ENCODE measurements around the gene RALGAPA2.

The RALGAPA2 gene

DNA sequence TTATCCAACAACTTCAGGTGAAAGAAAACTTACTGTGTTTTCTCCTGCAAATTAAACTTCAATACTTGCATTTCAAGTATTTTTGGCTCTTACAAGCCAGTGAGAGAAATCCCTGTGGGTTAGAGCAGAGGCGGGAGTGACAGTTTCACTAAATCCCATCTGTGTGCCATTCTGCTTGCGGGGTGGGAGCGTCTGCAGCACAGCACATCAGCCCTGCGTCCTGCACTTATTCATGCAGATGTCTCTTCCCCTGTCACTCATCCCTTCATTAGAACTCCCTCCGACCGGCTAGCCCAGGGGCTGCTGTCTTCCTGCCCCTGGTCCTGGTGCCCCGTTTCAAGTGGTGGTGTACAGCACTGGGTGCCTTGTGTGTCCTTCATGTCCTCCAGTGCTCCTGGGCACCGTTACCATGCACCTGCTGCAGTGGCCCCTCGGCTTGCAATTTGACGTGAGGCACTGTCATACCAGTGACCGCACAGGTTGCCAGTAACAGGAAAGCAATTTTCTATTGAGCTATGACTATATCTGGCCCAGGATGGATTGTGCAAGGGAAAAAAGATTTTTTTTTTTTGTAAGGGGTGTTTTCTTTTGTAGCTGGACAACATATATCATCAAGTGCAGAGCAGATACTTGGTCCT is 285.1 kb downstream of the RALGAPA2 start:
- no peak for DNase-seq

DNA sequence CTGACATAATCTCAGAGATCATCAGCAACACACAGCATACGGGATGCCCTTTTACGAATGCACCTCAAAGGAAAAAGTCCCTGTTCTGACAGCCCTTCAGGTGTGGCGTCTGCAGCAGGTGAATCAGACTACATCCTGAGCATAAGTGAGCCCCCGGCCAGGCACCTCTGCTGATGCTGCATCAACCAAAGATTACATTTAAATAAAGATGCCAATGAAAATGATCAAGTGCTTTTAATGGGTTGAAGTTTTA is 285.9 kb downstream of the RALGAPA2 start:
- no peak for DNase-seq

DNA sequence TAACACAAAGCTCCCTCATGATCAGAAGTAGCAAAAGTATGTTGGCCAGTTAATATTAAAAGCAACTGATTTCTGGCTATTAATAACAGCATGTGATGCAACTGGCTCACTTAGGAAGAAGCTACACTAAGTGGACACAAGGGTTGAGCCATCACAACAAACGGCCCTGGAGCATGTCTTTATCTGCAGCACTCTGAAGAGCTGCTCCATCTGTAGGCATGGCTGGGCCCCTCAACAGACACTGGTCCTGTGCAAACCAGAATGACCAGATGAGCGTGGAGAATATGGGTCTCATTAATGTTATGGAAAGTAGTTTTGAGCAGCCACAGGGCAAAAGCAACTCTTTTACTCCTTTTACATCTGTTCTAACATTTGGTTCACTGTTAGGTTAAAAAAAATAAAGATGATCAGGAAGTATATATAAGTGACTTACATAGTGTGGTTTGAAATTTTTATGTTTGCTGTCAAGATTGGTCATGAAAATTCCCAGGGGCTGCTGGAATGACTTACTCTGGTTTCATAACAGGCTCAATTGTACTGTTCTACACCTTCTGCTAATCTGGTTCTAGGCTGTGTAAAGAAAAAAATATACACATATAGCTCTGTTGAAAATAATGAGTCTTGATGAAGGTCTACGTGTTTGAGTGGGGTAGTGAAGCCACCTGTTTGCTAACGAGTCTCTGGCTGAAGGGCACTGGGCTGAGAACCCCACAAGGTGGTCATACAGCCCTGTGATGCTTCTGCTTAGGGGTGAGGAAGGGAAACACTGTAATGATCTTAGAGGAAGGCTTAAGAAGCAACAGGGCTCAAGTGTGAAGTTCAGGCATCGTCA is 286.4 kb downstream of the RALGAPA2 start:
- DNase-seq: no peak

DNA sequence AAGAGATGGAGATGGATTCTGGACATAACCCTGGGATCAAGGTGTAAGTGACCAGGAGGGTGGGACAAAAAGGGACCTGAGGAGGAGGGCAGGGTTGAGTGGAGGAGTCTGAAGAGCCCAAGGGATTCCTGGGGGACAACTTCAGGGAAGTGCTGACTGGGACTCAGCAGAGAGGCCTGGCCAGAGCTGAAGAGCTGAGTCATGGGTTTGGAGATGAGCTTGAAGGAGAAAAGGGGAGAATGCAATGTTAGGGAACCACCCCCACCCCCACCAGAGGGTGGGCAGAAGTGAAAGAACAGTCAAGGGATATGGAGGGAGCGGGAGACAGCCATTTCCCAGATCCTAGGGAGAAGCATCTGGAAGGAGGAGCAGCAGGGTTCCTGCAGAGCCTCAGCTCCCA is 289.3 kb downstream of the RALGAPA2 start:
- no peak for DNase-seq

DNA sequence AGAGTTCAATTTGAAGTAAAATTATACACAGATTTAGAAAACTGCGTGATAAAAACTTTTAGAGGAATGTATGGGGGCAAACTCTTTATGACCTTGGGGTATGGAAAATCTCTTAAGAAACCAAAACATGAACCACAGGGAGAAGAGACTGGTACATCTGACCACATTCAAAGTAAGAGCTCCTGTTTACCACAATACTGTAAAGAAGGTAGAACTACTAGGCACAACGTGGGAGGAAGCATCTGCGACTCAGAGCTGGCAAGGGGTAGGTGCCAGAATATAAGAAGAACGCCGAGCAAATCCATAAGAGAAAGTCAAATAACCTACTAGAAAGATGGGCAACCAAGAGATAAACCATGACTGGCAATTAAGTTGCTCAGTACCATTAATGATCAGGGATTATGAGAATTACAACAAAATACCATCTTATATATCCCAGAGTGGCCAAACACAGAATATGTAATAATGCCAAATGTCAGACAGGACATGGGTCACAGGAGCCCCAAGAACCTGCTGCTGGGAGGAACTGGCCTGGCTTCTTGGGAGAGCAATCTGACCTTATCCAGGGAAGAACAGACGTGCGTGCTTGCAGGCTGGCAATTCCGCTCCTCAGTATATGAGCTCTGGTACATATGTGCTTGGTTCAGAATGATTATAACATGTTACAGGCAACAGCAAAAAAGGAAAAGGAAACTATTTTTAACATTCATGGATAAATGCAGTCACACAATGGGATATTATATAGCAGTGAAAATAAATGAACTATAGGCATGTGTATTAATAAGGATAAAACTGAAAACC is 294.4 kb downstream of the RALGAPA2 start:
- no peak for DNase-seq

DNA sequence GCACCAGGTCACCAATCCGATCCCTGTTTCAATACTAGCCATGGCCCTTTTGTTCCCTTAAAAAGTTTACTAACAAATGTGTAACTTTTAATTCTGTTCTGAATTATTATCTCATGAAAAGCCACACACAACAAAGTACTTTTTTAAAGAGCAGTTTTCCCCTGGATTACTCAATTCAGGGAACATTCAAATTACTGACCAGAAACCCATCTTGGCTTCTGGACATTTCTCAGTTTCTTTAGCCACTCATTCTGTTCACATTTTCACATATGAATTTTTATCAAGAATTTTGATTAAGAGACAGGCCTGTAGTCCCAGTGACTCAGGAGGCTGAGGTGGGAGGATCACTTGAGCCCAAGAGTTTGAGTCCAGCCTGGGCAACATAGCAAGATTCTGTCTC is 297.1 kb downstream of the RALGAPA2 start:
- no peak for DNase-seq

DNA sequence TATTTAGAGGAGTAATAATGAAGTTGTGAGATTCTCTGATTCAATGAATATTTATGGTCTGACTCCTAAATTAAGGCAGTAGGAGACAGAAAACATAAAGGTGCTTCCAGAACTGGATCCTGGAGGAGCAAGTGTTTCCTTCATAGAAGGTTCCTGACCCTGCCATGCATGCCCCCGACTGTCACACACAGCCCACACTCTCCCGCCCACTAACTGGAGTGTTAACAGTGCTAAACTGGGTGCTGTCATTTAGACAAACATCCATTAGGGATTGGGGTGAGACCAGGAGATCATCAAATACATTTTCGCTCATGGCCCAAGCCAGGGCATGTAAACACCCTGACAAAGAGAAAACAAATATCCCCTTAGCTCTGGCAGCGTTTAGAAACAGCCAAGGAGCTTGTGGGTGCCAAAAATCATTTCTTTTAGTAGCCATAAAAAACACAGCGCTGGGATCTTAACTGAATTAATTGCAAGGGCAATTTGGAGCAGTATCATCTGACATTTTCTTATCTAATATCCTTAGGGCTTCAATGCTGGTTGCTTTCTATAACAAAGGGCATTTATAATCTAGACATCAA is 297.7 kb downstream of the RALGAPA2 start:
- DNase-seq: no peak

DNA sequence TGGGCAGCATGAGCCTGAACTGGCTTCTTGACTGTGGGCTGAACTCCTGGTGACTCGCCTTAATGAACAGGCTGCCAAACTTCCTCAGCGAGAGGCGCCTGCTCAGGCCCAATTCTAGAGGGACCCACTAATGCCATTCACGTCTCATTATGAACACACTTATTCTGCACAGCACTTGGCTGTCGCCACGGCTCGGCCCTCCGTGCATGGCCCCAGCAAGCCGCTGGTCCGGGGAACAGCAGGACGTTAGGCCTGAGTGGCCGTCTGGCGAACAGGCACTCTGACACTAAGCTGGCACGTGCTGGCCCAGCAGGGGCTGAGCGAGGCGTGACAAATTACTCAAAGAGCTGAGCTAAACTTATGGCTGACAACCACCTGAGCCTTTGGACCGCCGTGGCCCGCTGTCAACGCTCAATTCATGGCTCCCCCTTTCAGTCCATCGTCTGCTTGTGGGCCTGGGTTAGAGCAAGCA is 298.6 kb downstream of the RALGAPA2 start:
- DNase-seq: no peak

DNA sequence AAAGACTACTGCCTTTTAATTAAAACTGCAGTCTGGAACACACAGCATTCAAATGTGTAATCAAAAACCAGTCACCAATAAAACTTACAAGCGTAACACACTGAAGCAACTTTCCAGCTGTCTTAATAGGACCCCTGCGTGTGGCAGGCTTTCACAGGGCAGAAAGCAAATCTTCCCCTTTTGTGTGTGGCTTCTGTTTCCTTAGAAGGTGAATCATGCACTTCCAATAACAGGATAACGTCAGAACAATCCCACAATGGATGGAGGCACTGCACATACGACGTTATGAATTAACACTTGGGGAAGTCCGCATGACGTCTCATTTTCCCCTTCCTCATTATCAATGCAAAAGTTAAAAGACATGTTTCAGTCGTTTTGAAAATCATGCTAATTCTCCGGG is 299.7 kb downstream of the RALGAPA2 start:
- DNase-seq: no peak

DNA sequence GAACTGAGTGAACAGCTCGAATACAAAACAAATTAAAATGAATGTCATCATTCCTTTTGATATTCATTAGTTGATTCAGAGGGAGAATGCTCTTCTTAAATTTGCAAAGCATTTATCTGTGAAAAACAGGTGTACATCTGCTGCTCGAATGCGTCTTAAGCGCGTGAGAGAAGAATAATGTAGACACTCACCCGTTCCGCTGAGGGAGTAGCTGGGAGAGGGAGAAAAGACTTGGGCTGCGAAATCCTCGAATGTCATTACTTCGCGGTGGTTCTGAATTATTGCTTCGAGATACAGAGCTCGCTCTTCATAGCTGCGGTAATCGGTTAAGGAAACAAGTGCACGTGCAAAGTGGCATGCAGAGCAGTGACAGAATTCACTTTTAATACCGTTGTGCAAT is 300.6 kb downstream of the RALGAPA2 start:
- DNase-seq: no peak

DNA sequence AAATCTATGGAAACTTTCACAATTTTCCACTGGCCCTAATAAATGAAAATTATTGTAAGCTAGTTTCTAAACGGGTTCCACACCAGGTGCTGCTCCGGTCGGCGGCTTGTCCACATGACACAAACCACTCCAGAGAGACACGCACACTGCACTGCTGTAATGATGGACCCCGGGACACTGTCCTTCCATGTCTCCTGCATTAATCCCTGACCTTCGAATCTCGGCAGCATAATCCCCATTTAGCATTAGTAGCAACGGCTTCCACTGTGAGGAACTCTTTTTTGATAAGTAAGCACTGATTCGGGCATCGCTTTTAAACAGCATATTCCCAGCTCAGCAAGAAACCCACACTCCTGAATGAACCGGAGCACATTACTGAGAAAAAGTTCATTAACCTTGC is 301.0 kb downstream of the RALGAPA2 start:
- DNase-seq: no peak

DNA sequence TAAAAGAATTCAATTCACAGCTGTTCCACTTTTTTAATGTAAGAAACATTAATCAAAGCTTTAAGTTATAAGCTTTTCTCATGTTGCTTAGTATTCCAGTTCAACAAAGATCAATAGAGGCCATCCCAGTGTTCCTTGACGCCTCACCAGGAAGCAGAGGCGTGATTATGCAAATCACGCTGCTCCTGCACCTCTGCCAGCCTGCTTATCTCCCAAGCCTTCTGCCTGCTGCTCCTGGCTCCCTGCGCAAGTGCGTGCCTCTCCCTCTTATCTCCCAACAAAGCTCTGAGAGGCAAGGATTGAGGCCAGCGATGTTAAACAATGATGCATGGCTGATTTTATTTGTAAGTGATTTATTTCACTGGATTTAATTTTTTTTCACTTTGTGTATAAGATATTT is 301.8 kb downstream of the RALGAPA2 start:
- DNase-seq: no peak

DNA sequence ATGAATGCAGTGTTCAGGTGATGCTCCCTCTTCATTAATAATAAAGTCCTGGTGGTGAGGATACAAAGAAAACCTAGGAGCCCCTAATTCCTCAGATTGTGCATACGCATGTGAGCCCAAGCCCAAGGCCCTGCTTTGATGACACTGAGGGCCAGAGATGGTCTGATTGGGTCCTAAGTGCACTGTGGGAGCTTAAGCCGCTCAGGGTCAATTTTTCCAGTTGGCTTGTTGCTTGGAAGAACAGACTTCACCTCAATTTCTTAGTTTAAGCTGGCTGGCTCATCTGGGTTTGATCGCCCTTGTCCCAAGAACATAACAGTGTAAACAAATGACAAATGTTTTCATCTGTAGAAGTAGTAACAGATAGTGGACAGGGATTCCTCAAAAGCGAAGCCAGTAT is 303.1 kb downstream of the RALGAPA2 start:
- DNase-seq: no peak

DNA sequence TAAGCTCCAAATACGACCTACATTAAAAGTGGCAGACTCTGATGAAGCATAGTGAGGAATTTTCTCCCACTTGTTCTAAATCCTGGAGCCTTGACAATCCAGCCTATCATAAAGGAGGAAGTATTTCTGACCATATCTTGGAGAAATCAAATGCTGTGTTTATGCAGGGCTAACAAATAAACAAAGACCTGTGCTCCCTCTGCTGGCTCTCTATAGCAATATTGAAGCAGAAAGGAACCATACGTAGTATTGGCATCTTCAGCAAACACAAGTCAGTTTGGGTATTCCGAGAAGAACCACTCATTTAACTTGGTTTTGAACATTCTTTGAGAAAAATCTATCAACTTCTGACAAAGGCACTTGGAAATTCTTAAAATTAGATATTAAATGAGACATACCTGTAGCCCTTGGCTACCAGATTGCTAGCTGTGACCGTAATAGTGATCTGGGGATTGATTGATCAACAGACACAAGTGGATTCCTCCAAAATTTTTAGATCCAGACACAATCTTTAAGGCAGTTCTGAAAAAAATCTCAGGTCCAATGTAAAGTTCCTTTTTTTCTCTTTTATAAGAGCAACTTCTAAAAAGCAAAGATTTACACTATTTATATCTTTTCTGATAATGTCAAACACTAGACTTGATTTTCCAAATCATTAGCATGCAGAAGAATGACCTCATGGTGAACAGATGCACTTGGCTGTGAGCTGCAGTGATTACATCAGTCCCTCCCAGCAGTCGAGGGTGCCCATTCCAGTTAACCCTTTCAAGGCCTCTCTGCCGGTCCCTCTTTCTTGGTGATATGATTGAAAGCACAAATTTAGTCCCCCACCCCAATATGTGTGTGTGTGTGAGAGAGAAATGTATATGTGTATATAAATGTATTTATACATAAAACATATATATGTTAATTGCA is 304.3 kb downstream of the RALGAPA2 start:
- DNase-seq: no peak

DNA sequence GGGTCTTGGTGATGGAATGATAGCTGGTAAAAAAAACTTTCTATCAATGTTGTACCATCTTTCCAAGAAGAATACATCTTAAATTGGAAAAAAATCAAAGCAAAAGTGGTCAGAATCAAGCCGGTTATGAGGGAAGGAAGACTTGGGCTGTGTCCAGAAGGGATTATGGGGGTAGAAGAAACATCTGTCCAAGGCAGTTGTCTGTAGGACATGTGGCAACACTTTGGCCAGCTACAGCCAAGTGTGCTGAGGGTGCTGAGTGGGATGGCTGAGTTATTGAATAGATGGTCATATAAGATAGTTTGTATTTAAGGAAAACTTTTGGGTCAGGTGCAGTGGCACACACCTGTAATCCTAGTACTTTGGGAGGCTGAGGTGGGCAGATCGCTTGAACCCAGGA is 306.1 kb downstream of the RALGAPA2 start:
- no peak for DNase-seq

DNA sequence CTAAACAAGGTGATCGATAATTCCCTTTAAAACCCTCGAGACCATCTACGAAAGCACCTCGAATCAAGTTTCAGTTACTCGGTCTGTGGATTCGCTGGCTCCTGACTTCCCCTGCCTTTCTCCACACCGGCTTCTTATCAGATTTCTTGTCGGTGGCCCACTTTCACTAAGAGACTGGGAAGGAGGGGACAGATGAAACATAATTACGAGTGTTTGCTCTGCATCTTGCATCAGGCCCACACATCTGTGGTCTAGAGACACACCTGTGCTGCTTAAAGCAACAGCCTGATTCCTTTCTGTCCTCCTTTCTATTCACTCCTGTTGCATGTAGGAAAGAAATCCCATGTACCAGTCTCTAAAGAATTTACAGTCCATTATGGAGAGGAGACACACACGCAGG is 306.8 kb downstream of the RALGAPA2 start:
- no peak for DNase-seq

DNA sequence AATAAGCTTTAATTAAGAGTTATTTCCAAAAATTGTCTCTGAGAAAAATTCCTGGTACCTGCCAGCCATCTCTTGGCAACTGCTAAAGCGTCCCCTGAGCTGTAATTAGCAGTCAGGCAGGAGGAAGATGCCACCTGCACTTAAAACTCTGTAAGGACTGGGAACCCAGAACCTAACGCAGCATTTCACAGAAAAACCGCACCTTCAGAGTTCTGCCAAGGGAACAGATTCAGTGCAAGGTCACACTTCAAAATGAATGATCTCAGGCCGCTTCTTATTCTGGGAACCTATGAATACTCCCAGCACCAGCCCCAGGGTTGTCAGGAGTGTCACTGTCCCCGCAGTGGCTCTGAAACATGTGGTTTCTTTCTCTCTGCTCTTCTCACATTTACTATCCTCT is 307.8 kb downstream of the RALGAPA2 start:
- no peak for DNase-seq

DNA sequence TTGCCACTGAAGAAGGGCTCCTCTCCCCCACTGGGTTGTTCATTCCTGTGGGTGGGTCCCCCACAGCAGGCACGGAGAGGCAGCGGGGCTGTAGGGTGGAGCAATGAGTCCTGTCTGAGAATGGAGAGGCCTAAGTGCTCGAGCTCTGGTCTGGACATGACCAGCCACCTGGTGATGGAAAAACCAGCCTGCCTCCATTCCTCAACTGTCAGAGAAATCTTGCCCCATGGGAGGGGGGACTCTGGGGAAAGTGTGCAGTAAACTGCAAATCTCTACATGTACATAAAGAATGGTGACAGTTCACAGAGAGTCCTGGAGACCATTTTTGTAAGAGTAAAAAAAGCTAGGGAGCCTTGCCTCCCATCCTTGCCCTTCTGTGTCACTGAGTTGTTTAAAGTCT is 310.5 kb downstream of the RALGAPA2 start:
- no peak for DNase-seq

DNA sequence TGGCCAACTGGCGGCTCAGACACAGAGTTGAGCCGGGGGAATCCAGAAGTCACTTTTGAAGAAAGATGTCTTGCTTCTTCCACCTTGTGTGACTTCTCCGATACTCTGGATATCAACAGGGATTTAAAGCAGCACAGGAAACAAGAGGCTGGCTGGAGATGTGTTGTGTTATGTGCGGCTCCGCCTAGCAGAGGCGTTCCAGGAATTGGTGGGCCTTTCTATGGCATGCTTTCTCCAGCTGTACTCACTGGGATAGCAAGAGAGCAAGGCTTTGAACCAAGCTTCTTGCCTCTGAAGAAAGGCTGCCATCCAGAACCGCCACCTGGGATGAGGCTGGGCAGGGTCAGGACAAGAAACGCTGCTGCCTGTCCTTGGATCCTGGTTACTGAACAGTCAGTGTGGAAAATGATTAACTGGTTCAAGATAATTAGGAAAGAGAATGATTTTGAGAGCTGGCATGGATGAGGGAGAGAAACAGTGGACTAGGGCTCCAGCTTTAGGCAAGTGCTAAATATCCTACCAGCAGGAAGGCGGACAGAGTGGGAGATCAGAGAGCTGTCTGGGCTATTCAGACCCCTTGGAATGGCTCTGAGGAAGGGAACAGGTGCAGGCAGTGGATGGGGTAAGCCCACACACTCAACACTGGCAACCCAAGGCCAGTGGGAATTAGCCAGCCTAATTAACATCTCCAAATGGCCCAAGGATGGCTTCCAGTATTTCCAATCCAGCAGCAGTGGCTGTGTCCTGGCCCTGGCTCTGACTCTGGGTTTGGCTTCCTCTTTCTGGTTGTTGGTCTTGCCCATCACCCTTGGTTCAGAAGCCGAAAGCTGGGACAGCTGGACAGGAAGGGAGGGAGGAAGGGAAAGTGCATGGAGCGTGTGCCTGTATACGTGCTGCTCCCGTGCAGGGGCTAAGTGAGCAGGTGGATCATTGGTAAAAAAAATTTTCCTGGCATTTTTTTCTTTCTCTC is 312.6 kb downstream of the RALGAPA2 start:
- no peak for DNase-seq

DNA sequence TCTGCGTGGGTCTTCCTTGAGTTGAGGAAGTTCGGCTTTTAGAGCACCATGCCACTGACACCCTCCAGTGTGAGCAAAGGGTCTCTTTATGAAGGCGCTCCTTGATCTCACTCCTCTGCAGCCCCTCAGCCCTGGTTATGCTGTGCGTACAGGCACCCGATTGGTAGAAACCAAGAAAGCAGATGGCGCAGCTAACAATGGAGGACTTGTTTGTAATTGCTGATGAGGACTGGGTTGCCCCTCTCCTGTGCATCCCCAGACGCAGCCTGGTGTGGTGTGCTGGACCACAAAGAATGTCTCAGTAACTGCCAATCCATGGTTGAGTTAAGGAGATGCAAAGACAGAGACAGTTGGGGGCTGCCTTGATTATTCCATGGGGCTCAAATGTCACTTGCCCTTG is 314.3 kb downstream of the RALGAPA2 start:
- no peak for DNase-seq

DNA sequence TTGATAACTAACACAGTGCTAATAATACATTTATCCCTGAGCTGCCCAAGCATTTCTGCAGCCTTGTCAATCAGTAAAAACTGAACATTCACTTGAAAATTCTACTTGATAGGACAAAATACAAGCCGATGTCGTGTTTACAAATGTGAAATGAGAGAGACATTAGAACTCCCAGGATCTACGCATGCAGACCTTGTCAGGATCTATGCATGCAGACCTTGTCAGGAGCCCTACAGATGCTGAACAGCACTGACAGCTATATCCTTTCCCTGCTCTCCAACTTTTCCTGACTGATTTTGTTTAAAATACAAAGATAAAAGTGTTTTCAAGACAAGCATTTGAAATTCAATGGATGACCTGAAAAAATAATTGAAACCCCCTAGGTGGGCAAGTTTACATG is 315.6 kb downstream of the RALGAPA2 start:
- DNase-seq: no peak

Data from stimulated activated naive CD4-positive, alpha-beta T cell (primary cell).